BLaER1 treated with 17β-estradiol and CSF1 and Interleukin-3, amounts not matched to agents 10 nM and 100 nM (cell line): ENCODE data around the gene GLS2.
"Not testable (repeated sequence)": the region's sequence is repeated elsewhere in the genome, so short reads cannot be mapped to it uniquely, and the experiment has no call there.

ENCODE experiments used
- H3K27ac ChIP-seq, 11 experiments: shearing (Covaris generic); formaldehyde crosslinking; 2 replicates each; pipeline ENCODE4 v1.8.1; 2022
- H3K27me3 ChIP-seq, 11 experiments: shearing (Covaris generic); formaldehyde crosslinking; 2 replicates each; pipeline ENCODE4 v1.8.1; 2022
- H3K36me3 ChIP-seq, 11 experiments: shearing (Covaris generic); formaldehyde crosslinking; 2 replicates each; pipeline ENCODE4 v1.8.1; 2022
- H3K4me1 ChIP-seq, 10 experiments: shearing (Covaris generic); formaldehyde crosslinking; 2 replicates each; pipeline ENCODE4 v1.8.1; 2022
- H3K4me2 ChIP-seq, 11 experiments: shearing (Covaris generic); formaldehyde crosslinking; 2 replicates each; pipeline ENCODE4 v1.8.1; 2022
- H3K4me3 ChIP-seq, 10 experiments: shearing (Covaris generic); formaldehyde crosslinking; 2 replicates each; pipeline ENCODE4 v1.8.1; 2022
- H3K9ac ChIP-seq, 11 experiments: shearing (Covaris generic); formaldehyde crosslinking; 2 replicates each; pipeline ENCODE4 v1.8.1; 2022
- H3K9me3 ChIP-seq, 11 experiments: shearing (Covaris generic); formaldehyde crosslinking; replicated peaks in 1 of 11; 2 replicates each; pipeline ENCODE4 v1.8.1; 2022
- H4K20me1 ChIP-seq, 11 experiments: shearing (Covaris generic); formaldehyde crosslinking; 2 replicates each; pipeline ENCODE4 v1.8.1; 2022
- Cebpa-rat ChIP-seq, 11 experiments: shearing (Covaris generic); IDR thresholded peaks; 2 replicates each; pipeline ENCODE4 v1.8.1; 2022

Gene GLS2

GRCh38 chr12:56451147-56451546 lies 36.8 kb downstream of the GLS2 start:
- no peak overlapping the region for H3K4me2 ChIP-seq
- TF ChIP-seq Cebpa-rat (IDR thresholded peaks at IDR 0.05), result no peak
- no peaks in the 10 kb centered on the region for H4K20me1 ChIP-seq

GRCh38 chr12:56450241-56450640 lies 37.7 kb downstream of the GLS2 start:
- Histone ChIP-seq H3K9ac (peak overlapping the region in 2 of 11 experiments; percentile 80 to 87; a peak in 4 of 22 replicates), H3K4me2 (peak overlapping the region; percentile 76 to 96 (median 89)), H4K20me1 (no peaks in the 10 kb centered on the region)

More at GRCh38 chr12:56451147-56451546, 36.8 kb downstream of the GLS2 start:
- peaks cover 0 to 8% (median under 1%) of the 10 kb centered on the region in 11 experiments; a peak in 6 of 22 replicates for H3K36me3 ChIP-seq
- peaks cover 0 to 2% (median 0%) of the 10 kb centered on the region in 11 experiments; a peak in 2 of 22 replicates for H3K9me3 ChIP-seq
- H3K4me1 ChIP-seq, result peaks cover 24 to 35% (median 26%) of the 10 kb centered on the region in 10 experiments
- H3K4me3 ChIP-seq, result no peak overlapping the region
- no peaks in the 10 kb centered on the region for H3K27me3 ChIP-seq
- no peak overlapping the region for H3K27ac ChIP-seq
- H3K9ac ChIP-seq, result no peak overlapping the region

GRCh38 chr12:56449622-56449984 lies 38.4 kb downstream of the GLS2 start:
- no peak for TF ChIP-seq Cebpa-rat (IDR thresholded peaks at IDR 0.05)
- Histone ChIP-seq H3K4me2 (peak overlapping the region; percentile 76 to 96 (median 89)), H3K27ac (peak overlapping the region; percentile 74 to 94 (median 88)), H3K9me3 (peaks cover 0 to 14% (median 5%) of the 10 kb centered on the region in 11 experiments; a peak in 19 of 22 replicates), H3K27me3 (no peaks in the 10 kb centered on the region), H4K20me1 (no peaks in the 10 kb centered on the region), H3K36me3 (peaks cover 0 to 17% (median 9%) of the 10 kb centered on the region in 11 experiments; a peak in 17 of 22 replicates), H3K4me1 (peaks cover 24 to 36% (median 26%) of the 10 kb centered on the region in 10 experiments), H3K4me3 (peak overlapping the region; percentile 56 to 85 (median 72)), H3K9ac (peak overlapping the region; percentile 77 to 93 (median 87))

More at GRCh38 chr12:56450241-56450640, 37.7 kb downstream of the GLS2 start:
- Histone ChIP-seq H3K4me1 (peaks cover 24 to 35% (median 26%) of the 10 kb centered on the region in 10 experiments), H3K9me3 (peaks cover 0 to 9% (median 0%) of the 10 kb centered on the region in 11 experiments; a peak in 4 of 22 replicates), H3K36me3 (peaks cover 0 to 12% (median 6%) of the 10 kb centered on the region in 11 experiments; a peak in 9 of 22 replicates), H3K27me3 (no peaks in the 10 kb centered on the region), H3K4me3 (no peak overlapping the region; a peak in 1 of 20 replicates), H3K27ac (peak overlapping the region in 9 of 11 experiments; percentile 74 to 94 (median 89); a peak in 13 of 22 replicates)
- no peak for TF ChIP-seq Cebpa-rat (IDR thresholded peaks at IDR 0.05)

GRCh38 chr12:56448860-56449621 lies 38.9 kb downstream of the GLS2 start, which contains the start of gene TIMELESS:
TSS of gene TIMELESS (minus strand) at chr12:56449426. CDS start at chr12:56434170, 15,256 bp downstream.
- Histone ChIP-seq H3K27me3 (no peaks in the 10 kb centered on the region), H3K27ac (peak within 1 kb of the TSS; percentile 74 to 94 (median 88)), H3K9me3 (peaks cover under 1 to 20% (median 10%) of the 10 kb centered on the region in 11 experiments; a peak in 20 of 22 replicates), H3K4me1 (peaks cover 24 to 40% (median 26%) of the 10 kb centered on the region in 10 experiments), H3K9ac (peak within 1 kb of the TSS; percentile 77 to 93 (median 87)), H3K4me2 (peak within 1 kb of the TSS; percentile 76 to 96 (median 89)), H4K20me1 (no peaks in the 10 kb centered on the region), H3K36me3 (peaks cover 0 to 23% (median 15%) of the 10 kb centered on the region in 11 experiments; a peak in 19 of 22 replicates), H3K4me3 (peak within 1 kb of the TSS; percentile 56 to 85 (median 72))
- TF ChIP-seq Cebpa-rat (IDR thresholded peaks at IDR 0.05), result no peak

- H3K4me1 ChIP-seq, result peaks cover 8 to 20% (median 11%) of the 10 kb centered on the region in 10 experiments
- peaks cover 13 to 37% (median 30%) of the 10 kb centered on the region in 11 experiments for H3K9me3 ChIP-seq
- not testable (repeated sequence) for H3K27ac ChIP-seq, H3K4me3 ChIP-seq, H4K20me1 ChIP-seq, H3K4me2 ChIP-seq, H3K9ac ChIP-seq, H3K27me3 ChIP-seq
- H3K36me3 ChIP-seq, result peaks cover 0 to 63% (median 38%) of the 10 kb centered on the region in 11 experiments; a peak in 20 of 22 replicates
Measured at GRCh38 chr12:56443208-56443607, 44.8 kb downstream of the GLS2 start.

GRCh38 chr12:56437430-56438176 lies 50.4 kb downstream of the GLS2 start:
- no peaks in the 10 kb centered on the region for H3K27me3 ChIP-seq
- no peak overlapping the region for H3K27ac ChIP-seq
- no peak for TF ChIP-seq Cebpa-rat (IDR thresholded peaks at IDR 0.05)
- no peak overlapping the region for H3K4me3 ChIP-seq
- peaks cover 0 to 18% (median 0%) of the 10 kb centered on the region in 11 experiments; a peak in 2 of 22 replicates for H4K20me1 ChIP-seq
- H3K36me3 ChIP-seq, result peaks cover 7 to 55% (median 28%) of the 10 kb centered on the region in 11 experiments; a peak in 21 of 22 replicates
- H3K4me1 ChIP-seq, result peaks cover 0 to 11% (median 0%) of the 10 kb centered on the region in 10 experiments; a peak in 4 of 20 replicates
- peaks cover 0 to 7% (median 5%) of the 10 kb centered on the region in 11 experiments; a peak in 5 of 22 replicates for H3K9me3 ChIP-seq
- H3K9ac ChIP-seq, result no peak overlapping the region
- H3K4me2 ChIP-seq, result no peak overlapping the region

GRCh38 chr12:56434828-56435227 lies 53.1 kb downstream of the GLS2 start:
- no peaks in the 10 kb centered on the region for H3K9me3 ChIP-seq
- H3K4me1 ChIP-seq, result peaks cover 0 to 11% (median 0%) of the 10 kb centered on the region in 10 experiments; a peak in 4 of 20 replicates
- H3K27ac ChIP-seq, result no peak overlapping the region
- peaks cover 32 to 60% (median 43%) of the 10 kb centered on the region in 11 experiments for H3K36me3 ChIP-seq
- TF ChIP-seq Cebpa-rat (IDR thresholded peaks at IDR 0.05), result no peak
- no peak overlapping the region for H3K9ac ChIP-seq
- H3K4me3 ChIP-seq, result no peak overlapping the region
- peaks cover 0 to 18% (median 0%) of the 10 kb centered on the region in 11 experiments; a peak in 2 of 22 replicates for H4K20me1 ChIP-seq
- H3K4me2 ChIP-seq, result no peak overlapping the region
- no peaks in the 10 kb centered on the region for H3K27me3 ChIP-seq

GRCh38 chr12:56431850-56432249 lies 56.1 kb downstream of the GLS2 start:
- Histone ChIP-seq H4K20me1 (peaks cover 0 to 18% (median 0%) of the 10 kb centered on the region in 11 experiments; a peak in 2 of 22 replicates), H3K36me3 (peaks cover 61 to 90% (median 72%) of the 10 kb centered on the region in 11 experiments), H3K4me2 (no peak overlapping the region), H3K4me1 (peaks cover 0 to 11% (median 0%) of the 10 kb centered on the region in 10 experiments; a peak in 4 of 20 replicates), H3K27me3 (no peaks in the 10 kb centered on the region), H3K9ac (no peak overlapping the region), H3K4me3 (no peak overlapping the region), H3K9me3 (no peaks in the 10 kb centered on the region), H3K27ac (no peak overlapping the region)
- TF ChIP-seq Cebpa-rat (IDR thresholded peaks at IDR 0.05), result no peak
